Aortic smooth muscle cell (primary cell): Measurements from ENCODE around the gene NODAL. TPM values are rescaled to one million over a fixed set of nuclear protein-coding genes. Genes with fewer than 3 reads are reported as not detected.

Experiments
- total RNA-seq: library from RNA; depleted of rRNA; stranded (reverse); fragments of >200 nt; gene quantifications from 2 replicates; pipeline ENCODE4 v1.2.3, GENCODE V29; 2014

NODAL gene
- not detected in 2 replicates for total RNA-seq

DNA sequence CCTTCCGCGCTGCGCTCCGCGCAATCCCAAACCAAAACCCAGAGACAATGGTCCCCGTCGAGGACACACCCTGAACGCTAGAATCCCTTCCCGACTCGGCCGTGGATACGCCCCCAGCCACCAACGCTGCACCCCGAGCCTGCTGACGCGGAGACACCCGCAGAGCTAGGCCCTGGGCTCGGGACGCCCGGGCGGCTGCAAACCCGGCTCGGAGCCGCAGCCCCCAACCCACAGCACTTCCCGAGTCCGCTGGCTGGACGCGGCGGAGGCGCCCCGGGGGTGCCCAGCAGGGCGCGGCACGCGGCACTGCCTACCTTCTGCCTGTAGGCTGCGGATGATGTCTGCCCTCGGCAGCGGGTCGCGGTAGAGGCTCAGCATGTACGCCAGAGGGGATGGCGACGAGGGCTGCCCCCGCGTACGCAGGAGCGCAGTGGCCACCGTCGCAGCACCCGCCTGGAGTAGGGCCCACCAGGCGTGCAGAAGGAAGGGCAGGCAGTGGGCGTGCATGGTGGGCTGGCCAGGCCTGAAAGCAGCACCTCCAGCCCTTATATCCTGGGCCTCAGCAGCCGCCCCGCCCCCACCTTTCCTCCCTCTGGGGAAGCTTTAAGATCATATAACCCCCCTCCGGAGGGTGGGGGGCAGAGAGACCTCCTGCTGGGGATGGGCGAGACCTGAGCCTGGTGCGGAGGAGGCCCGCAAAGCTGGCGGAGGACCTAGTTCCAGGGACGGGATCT, at the start of gene NODAL:
Gene NODAL (minus strand): TSS at position 521 of the 734 bp plus-strand sequence. CDS start 14 bp downstream, at position 507.

DNA sequence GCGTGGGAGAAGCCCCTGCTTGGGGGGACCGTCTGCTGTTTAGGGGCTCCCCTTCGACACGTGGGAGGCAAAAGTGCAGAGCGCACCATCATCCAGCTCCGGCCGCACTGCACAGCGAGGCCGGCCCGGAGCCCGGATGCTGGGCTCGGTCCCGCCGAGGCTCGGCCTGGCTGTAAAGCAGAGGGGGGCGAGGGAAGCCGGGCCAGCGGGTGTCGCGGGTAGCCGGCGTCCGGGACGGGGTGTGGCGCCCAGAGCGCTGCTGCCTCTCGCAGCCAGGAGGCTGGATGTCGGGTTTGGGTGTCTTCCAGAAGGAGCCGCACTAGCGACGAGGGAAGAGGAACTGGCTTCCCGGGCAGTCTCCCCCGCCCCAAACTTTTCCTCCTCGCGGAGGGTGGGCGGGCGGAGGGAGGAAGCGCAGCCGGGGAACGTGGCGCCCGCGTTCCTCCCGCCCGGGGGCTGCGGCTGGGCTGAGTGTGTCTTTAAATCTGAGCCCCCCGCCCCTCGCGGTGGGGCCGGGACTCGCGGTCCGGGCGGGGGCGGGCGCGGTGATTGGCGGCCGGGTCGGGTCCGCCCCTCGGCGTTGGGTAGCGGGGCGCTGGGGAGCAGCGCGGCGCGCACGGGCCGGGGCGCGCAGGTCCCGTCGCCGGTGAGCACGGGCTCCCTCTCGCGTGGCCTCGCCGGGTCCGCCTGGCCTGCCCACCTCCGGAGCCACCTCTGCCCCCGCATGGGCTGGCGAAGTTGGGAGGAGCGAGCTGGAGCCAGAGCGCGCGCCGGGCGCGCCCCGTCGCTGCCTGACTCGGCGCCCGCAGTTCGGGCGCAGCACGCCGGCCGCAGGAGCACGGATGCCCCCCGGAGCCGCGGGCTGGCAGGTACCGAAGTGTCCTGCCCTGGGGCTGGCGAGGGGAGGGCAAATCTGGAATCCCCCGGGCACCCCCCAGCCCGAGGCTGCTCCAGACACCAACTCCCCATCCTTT, 37.0 kb upstream of the NODAL start, which contains the start of gene PALD1:
Gene PALD1 (plus strand): TSS at position 577 of the 974 bp plus-strand sequence. CDS start 47,185 bp downstream, outside the sequence.

DNA sequence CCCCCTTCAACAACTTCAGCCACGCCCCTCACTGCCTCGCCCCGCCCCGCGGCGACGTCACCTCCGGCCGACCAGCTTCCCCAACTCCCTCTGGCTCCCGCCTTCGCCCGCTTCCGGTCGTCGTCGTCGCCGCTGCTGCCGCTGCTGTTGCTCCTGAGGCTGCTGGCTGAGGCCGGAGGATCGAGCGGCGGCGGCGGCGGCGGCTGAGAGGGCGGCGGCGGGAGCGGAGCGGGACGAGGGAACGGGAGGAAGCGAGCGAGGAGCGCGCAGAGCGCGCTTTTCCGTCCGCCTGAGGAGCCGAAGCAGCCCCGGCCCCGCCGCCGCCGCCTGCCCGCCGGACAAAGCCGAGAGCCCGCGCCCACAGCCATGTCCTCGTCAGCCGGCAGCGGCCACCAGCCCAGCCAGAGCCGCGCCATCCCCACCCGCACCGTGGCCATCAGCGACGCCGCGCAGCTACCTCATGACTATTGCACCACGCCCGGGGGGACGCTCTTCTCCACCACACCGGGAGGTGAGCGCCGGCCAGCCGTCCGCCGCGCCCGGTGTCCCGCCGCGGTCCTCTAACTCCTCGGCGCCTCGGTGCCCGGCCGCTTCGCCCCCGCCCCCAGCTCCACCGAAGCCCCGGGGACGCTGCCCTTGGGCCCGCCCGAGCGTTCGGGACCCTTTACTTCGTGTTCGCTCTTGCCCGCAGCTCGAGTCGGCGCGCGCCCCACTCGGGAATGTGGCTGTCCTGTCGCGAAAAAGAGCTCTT, 37.3 kb downstream of the NODAL start, which contains the start of gene EIF4EBP2:
Gene EIF4EBP2 (plus strand): TSS at position 110 of the 751 bp plus-strand sequence. CDS start 257 bp downstream, at position 367.

Other genes with a start within 250 kb of the NODAL start
- 207 and 223 TPM in 2 replicates for gene PPA1, start 208.3 kb downstream of the NODAL start, total RNA-seq
- gene NPFFR1, start 157.7 kb downstream of the NODAL start, total RNA-seq = under 0.01 TPM in 1 of 2 replicates, not detected in the other
- gene LRRC20, start 59.1 kb downstream of the NODAL start, total RNA-seq = 6.0 and 8.1 TPM in 2 replicates
- 27.1 and 33.4 TPM in 2 replicates for gene EIF4EBP2, start 37.5 kb downstream of the NODAL start, total RNA-seq
- gene PALD1, start 37.1 kb upstream of the NODAL start, total RNA-seq = 11.5 and 11.6 TPM in 2 replicates
- not detected in 2 replicates for gene PRF1, start 161.1 kb upstream of the NODAL start, total RNA-seq
- 3.7 and 5.1 TPM in 2 replicates for gene ADAMTS14, start 230.8 kb upstream of the NODAL start, total RNA-seq